H1 (cell line): ENCODE results near the gene CCDC88C. TPM values are rescaled to one million over a fixed set of nuclear protein-coding genes. Genes with fewer than 3 reads are reported as not detected.

ENCODE experiments used
- MAFK ChIP-seq: IDR thresholded peaks from 2 replicates; pipeline ENCODE4 v1.6.1; 2012; ENCODE audit warnings: low read depth, mild to moderate bottlenecking, improper control_type of control experiment, low read length
- NRF1 ChIP-seq: IDR thresholded peaks from 2 replicates; pipeline ENCODE4 v1.6.1; 2011; ENCODE audit warnings: mild to moderate bottlenecking, low read depth, low read length, improper control_type of control experiment
- RNF2 ChIP-seq: fragments of 200-900, 300-1000 bp; sonication (generic); IDR thresholded peaks from 2 replicates; pipeline ENCODE4 v1.7.1; 2016; ENCODE audit warnings: borderline replicate concordance, low read depth, mild to moderate bottlenecking, antibody characterized with exemption, low read length; ENCODE audit not compliant: poor library complexity, severe bottlenecking; ENCODE audit errors: missing control alignments
- YY1 ChIP-seq: IDR thresholded peaks from 2 replicates; pipeline ENCODE4 v1.6.1; 2011; ENCODE audit warnings: low read depth, mild to moderate bottlenecking, low read length
- polyA plus RNA-seq, 7 experiments: library from polyadenylated mRNA; depleted of rRNA in 3 of 7; stranded (reverse) in 5 of 7; unstranded in 2 of 7; fragments of >200 nt in 5 of 7; fragments of 200-250 nt in 2 of 7; gene quantifications; 1 replicate in 5 of 7; 2 replicates in 1 of 7; 4 replicates in 1 of 7; pipeline versions ENCODE4 v1.2.1 to v1.2.3, GENCODE V29; 2011 to 2013; ENCODE audit warnings: missing spikeins in 2 of 7, mixed read lengths in 2 of 7
- total RNA-seq: library from RNA; stranded (reverse); fragmentation: NEBNext Ultra II Directional; extraction: Animal tissue kit (Norgen Biotek cat#: 25700); gene quantifications from 2 replicates; pipeline ENCODE4 v1.2.1, GENCODE V29; 2021
- TF ChIP-seq, protein P1 (sequence below): IDR thresholded peaks from 2 replicates; pipeline ENCODE4 v1.6.1; 2011; ENCODE audit warnings: low read length, improper control_type of control experiment
- TF ChIP-seq, protein P2 (sequence below): IDR thresholded peaks from 2 replicates; pipeline ENCODE4 v1.6.1; 2012; ENCODE audit warnings: inconsistent platforms
- TF ChIP-seq, protein P3 (sequence below): IDR thresholded peaks from 2 replicates; pipeline ENCODE4 v1.6.1; 2011; ENCODE audit warnings: low read depth, mild to moderate bottlenecking, low read length; ENCODE audit not compliant: insufficient read depth

Gene CCDC88C
- total and polyA plus RNA-seq, 2 of the 8 experiments (the other 6 are each of a cell fraction or from before 2014, with no cell fraction given), result 10.3 to 57.7 TPM

DNA sequence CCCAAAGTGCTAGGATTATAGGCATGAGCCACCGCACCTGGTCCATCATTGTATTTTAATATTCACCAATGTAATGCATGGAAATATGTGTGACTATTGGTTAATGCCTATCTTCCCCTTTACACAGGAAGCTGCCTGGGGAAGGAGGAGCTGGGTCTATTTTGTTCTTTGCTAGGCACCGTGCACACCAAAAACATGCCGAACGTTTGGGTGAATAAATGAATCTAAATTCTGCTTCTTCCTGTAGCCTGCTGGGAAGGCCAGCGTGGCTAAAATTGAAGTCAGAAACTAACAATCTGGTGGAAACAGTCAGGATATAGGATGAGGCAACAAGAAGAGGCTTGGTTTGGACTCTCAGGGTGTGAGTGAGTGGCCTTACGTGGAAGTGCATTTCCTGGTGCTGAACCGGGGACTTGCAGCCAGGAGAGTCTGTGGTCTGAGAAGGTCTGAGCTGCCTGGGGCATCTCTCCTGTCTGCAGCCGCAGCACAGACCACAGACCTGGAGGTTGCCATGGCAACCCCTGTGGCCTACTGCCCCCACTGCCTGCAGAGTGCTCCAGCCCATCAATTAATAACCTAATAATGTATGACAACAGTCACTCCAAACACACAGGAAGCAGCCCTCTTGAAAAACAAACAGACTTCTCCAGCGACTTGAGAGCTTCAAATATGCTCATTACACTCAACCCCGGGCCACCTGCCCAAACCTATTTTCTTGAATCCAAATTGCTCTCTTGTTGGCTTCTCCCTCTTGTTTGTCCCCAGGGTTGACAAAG, 167.6 kb downstream of the CCDC88C start (continued):
- no peak for TF ChIP-seq YY1
- TF ChIP-seq NRF1, result no peak
- TF ChIP-seq MAFK, result no peak
- no peak for TF ChIP-seq RNF2
- TF ChIP-seq, protein P1, sequence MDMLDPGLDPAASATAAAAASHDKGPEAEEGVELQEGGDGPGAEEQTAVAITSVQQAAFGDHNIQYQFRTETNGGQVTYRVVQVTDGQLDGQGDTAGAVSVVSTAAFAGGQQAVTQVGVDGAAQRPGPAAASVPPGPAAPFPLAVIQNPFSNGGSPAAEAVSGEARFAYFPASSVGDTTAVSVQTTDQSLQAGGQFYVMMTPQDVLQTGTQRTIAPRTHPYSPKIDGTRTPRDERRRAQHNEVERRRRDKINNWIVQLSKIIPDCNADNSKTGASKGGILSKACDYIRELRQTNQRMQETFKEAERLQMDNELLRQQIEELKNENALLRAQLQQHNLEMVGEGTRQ, result no peak
- TF ChIP-seq, protein P2, sequence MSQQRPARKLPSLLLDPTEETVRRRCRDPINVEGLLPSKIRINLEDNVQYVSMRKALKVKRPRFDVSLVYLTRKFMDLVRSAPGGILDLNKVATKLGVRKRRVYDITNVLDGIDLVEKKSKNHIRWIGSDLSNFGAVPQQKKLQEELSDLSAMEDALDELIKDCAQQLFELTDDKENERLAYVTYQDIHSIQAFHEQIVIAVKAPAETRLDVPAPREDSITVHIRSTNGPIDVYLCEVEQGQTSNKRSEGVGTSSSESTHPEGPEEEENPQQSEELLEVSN, result no peak
- TF ChIP-seq, protein P3, sequence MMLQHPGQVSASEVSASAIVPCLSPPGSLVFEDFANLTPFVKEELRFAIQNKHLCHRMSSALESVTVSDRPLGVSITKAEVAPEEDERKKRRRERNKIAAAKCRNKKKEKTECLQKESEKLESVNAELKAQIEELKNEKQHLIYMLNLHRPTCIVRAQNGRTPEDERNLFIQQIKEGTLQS, result no peak
